OCI-LY3 (cell line): Measurements from ENCODE around the gene TUBB.
"Not testable (repeated sequence)": the region's sequence is repeated elsewhere in the genome, so short reads cannot be mapped to it uniquely, and the experiment has no call there.

ENCODE experiments used
- H2AFZ ChIP-seq: fragments of 200-600, 300-600 bp; shearing (Covaris generic); 2 replicates; pipeline ENCODE4 v1.6.0; 2014; ENCODE audit warnings: antibody characterized with exemption, low read depth, low read length
- H3K27ac ChIP-seq: fragments of 200-600, 300-600 bp; sonication (generic); 2 replicates; pipeline ENCODE4 v1.5.1; 2014; ENCODE audit warnings: mild to moderate bottlenecking, low read length, moderate library complexity, mixed read lengths
- H3K27me3 ChIP-seq: fragments of 200-600, 300-600 bp; sonication (generic); 2 replicates; pipeline ENCODE4 v1.6.1; 2014; ENCODE audit warnings: low read depth, low read length, mixed read lengths
- H3K36me3 ChIP-seq: fragments of 200-600, 300-600 bp; sonication (generic); replicated peaks from 2 replicates; pipeline ENCODE3; 2014; ENCODE audit warnings: low read depth, low read length, mixed read lengths
- H3K4me1 ChIP-seq: fragments of 300-600, 200-600 bp; sonication (generic); 2 replicates; pipeline ENCODE4 v1.6.1; 2014; ENCODE audit warnings: low read length, mixed read lengths
- H3K4me2 ChIP-seq: fragments of 200-600, 300-600 bp; sonication (generic); 2 replicates; pipeline ENCODE4 v1.6.1; 2014; ENCODE audit warnings: low read length, mixed read lengths
- H3K4me3 ChIP-seq: fragments of 300-600, 200-600 bp; sonication (generic); 2 replicates; pipeline ENCODE4 v1.5.1; 2014; ENCODE audit warnings: antibody characterized with exemption, mild to moderate bottlenecking, low read length, moderate library complexity
- H3K79me2 ChIP-seq: fragments of 300-600, 200-600 bp; shearing (Covaris generic); 2 replicates; pipeline ENCODE4 v1.6.1; 2014; ENCODE audit warnings: mild to moderate bottlenecking, low read length, mixed read lengths
- H3K9ac ChIP-seq: fragments of 300-600, 200-600 bp; shearing (Covaris generic); 2 replicates; pipeline ENCODE4 v1.6.0; 2014; ENCODE audit warnings: mild to moderate bottlenecking, low read length, moderate library complexity
- H3K9me3 ChIP-seq: fragments of 200-600, 300-600 bp; shearing (Covaris generic); 2 replicates; pipeline ENCODE4 v1.6.1; 2014; ENCODE audit warnings: low read length, mixed read lengths; ENCODE audit not compliant: insufficient read depth
- H4K20me1 ChIP-seq: fragments of 200-600, 300-600 bp; sonication (generic); 2 replicates; pipeline ENCODE4 v1.6.1; 2016; ENCODE audit warnings: low read length, mixed read lengths; ENCODE audit not compliant: insufficient read depth
- EZH2phosphoT487 ChIP-seq: fragments of 200-600 bp; shearing (Covaris generic); IDR thresholded peaks from 2 replicates; pipeline ENCODE4 v1.6.1; 2018; ENCODE audit warnings: antibody characterized with exemption, mixed run types, low read depth
- TF ChIP-seq, protein P1 (sequence below): fragments of 200-600, 300-600 bp; sonication (generic); IDR thresholded peaks from 2 replicates; pipeline ENCODE4 v1.5.1; 2014; ENCODE audit warnings: antibody characterized with exemption, low read length, low read depth

The TUBB gene

DNA sequence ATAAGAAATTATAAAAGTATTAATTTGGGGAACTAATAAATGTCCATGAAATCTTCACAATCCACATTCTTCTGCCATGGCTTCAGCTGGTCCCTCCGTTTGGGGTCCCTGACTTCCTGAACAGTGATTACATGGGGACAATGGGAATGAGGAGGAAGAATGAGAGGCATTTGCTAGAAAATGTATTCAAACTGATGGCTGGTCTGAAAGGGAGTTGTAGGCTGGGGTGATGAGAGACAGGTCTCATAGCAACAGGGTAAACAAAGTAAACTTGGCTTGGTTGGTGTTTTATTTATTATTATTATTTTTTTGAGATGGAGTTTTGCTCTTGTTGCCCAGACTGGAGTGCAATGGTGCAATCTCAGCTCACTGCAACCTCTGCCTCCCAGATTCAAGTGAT, 45.3 kb downstream of the TUBB start:
- H3K4me1 ChIP-seq: peaks cover 18% of the 10 kb centered on the region

GRCh38 chr6:30766461-30767157, 46.5 kb downstream of the TUBB start:
- Histone ChIP-seq H3K4me2 (no peak overlapping the region), H3K4me1 (peaks cover 18% of the 10 kb centered on the region)

More for the DNA sequence above, 45.3 kb downstream of the TUBB start:
- not testable (repeated sequence) for H3K4me2 ChIP-seq, H3K9me3 ChIP-seq, H3K4me3 ChIP-seq, H3K27ac ChIP-seq, H3K9ac ChIP-seq, H3K36me3 ChIP-seq, H2AFZ ChIP-seq, H4K20me1 ChIP-seq, H3K79me2 ChIP-seq, H3K27me3 ChIP-seq

DNA sequence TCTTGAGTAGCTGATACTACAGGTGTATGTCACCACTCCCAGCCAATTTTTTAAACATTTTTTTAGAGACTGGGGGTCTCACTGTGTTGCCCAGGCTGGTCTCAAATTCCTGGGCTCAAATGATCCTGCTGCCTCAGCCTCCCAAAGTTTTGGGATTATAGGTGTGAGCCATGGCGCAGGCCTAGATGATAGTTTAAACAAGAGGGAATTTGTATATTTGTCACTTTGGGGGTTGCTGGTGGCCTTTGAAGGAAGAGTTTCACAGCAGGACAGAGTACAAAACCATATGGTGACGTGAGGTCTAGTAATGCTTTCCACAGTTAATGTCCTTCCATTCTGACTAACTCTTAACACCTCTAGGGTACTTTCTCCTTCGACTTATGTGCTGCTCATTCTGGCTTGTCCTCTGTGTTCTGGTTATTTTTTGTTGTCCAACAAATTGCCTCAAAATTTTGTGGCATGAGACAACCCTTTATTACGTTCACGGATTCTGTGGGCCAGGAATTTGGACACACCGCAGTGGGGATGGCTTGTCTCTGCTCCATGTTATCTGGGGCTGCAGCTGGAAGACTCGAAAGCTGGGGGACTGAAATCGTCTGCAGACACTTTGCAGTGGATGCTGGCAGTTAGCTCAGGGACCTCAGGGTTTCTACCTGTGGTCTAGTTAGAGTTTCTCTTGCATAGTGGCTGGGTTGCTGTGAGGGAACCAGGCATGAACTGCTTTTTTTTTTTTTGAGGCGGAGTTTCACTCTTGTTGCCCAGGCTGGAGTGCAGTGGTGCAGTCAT, 47.2 kb downstream of the TUBB start:
- TF ChIP-seq, protein P1, sequence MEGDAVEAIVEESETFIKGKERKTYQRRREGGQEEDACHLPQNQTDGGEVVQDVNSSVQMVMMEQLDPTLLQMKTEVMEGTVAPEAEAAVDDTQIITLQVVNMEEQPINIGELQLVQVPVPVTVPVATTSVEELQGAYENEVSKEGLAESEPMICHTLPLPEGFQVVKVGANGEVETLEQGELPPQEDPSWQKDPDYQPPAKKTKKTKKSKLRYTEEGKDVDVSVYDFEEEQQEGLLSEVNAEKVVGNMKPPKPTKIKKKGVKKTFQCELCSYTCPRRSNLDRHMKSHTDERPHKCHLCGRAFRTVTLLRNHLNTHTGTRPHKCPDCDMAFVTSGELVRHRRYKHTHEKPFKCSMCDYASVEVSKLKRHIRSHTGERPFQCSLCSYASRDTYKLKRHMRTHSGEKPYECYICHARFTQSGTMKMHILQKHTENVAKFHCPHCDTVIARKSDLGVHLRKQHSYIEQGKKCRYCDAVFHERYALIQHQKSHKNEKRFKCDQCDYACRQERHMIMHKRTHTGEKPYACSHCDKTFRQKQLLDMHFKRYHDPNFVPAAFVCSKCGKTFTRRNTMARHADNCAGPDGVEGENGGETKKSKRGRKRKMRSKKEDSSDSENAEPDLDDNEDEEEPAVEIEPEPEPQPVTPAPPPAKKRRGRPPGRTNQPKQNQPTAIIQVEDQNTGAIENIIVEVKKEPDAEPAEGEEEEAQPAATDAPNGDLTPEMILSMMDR: no peak
- TF ChIP-seq EZH2phosphoT487: no peak
- no peak overlapping the region for H2AFZ ChIP-seq

More at GRCh38 chr6:30766461-30767157, 46.5 kb downstream of the TUBB start:
- Histone ChIP-seq H3K9me3 (no peaks in the 10 kb centered on the region), H3K36me3 (no peaks in the 10 kb centered on the region), H3K27me3 (no peaks in the 10 kb centered on the region), H3K27ac (no peak overlapping the region), H2AFZ (no peak overlapping the region), H4K20me1 (no peaks in the 10 kb centered on the region), H3K4me3 (no peak overlapping the region), H3K9ac (no peak overlapping the region), H3K79me2 (no peaks in the 10 kb centered on the region)
- TF ChIP-seq EZH2phosphoT487: no peak
- TF ChIP-seq, protein P1: no peak

GRCh38 chr6:30767944-30768301, 47.8 kb downstream of the TUBB start:
- H4K20me1 ChIP-seq: no peaks in the 10 kb centered on the region
- TF ChIP-seq EZH2phosphoT487: no peak
- TF ChIP-seq, protein P1: no peak
- H3K4me3 ChIP-seq: no peak overlapping the region
- H3K27ac ChIP-seq: no peak overlapping the region
- no peaks in the 10 kb centered on the region for H3K79me2 ChIP-seq
- no peaks in the 10 kb centered on the region for H3K27me3 ChIP-seq
- H2AFZ ChIP-seq: no peak overlapping the region
- no peak overlapping the region for H3K9ac ChIP-seq
- no peak overlapping the region for H3K4me2 ChIP-seq
- H3K36me3 ChIP-seq: no peaks in the 10 kb centered on the region
- peaks cover 18% of the 10 kb centered on the region for H3K4me1 ChIP-seq
- no peaks in the 10 kb centered on the region for H3K9me3 ChIP-seq

More for the DNA sequence above, 47.2 kb downstream of the TUBB start:
- no peaks in the 10 kb centered on the region for H3K79me2 ChIP-seq
- H4K20me1 ChIP-seq: no peaks in the 10 kb centered on the region
- no peaks in the 10 kb centered on the region for H3K36me3 ChIP-seq
- no peak overlapping the region for H3K27ac ChIP-seq
- H3K27me3 ChIP-seq: no peaks in the 10 kb centered on the region
- no peaks in the 10 kb centered on the region for H3K9me3 ChIP-seq
- peaks cover 18% of the 10 kb centered on the region for H3K4me1 ChIP-seq
- H3K9ac ChIP-seq: no peak overlapping the region
- no peak overlapping the region for H3K4me2 ChIP-seq
- no peak overlapping the region for H3K4me3 ChIP-seq
